Left ventricle myocardium inferior (tissue), 1 donor: Measurements from ENCODE around the gene CTSA. TPM values are rescaled to one million over a fixed set of nuclear protein-coding genes. Genes with fewer than 3 reads are reported as not detected.

Source experiments
- DNase-seq: peaks from one replicate; pipeline ENCODE4 v3.0.0-alpha.2; 2020
- H3K27ac ChIP-seq: fragments of 200-600 bp; replicated peaks from 2 replicates; pipeline ENCODE4 v1.8.0; 2021
- H3K27me3 ChIP-seq: fragments of 200-600 bp; 2 replicates; pipeline ENCODE4 v1.8.0; 2021; ENCODE audit warnings: low read depth
- H3K36me3 ChIP-seq: fragments of 200-600 bp; 2 replicates; pipeline ENCODE4 v1.8.0; 2021
- H3K4me1 ChIP-seq: fragments of 200-600 bp; 2 replicates; pipeline ENCODE4 v1.8.0; 2021
- H3K4me3 ChIP-seq: fragments of 200-600 bp; 2 replicates; pipeline ENCODE4 v1.8.0; 2021; ENCODE audit warnings: mild to moderate bottlenecking, moderate library complexity
- H3K9me3 ChIP-seq: fragments of 200-600 bp; replicated peaks from 2 replicates; pipeline ENCODE4 v1.8.0; 2021
- CTCF ChIP-seq: fragments of 200-600 bp; IDR thresholded peaks from 2 replicates; pipeline ENCODE4 v1.8.0; 2021; ENCODE audit warnings: antibody characterized with exemption, mild to moderate bottlenecking, borderline replicate concordance
- intact Hi-C: fragments of 100-400 bp; cut with micrococcal nuclease; formaldehyde crosslinking; loops from one replicate; pipeline ENCODE4 v1.11.0; 2022
- total RNA-seq: library from RNA; stranded (reverse); fragmentation: NEBNext Ultra II Directional; extraction: Animal tissue kit (Norgen Biotek cat#: 25700); gene quantifications from one replicate; pipeline ENCODE4 v1.2.1, GENCODE V29; 2021
- donor health status: DM: no; HTN: yes; CAD: no; lungs with severe emphysema.

Gene CTSA
- total RNA-seq, 1 donor from 2014 or later: 116 TPM

GRCh38 chr20:45905505-45906079 lies 14.5 kb downstream of the CTSA start:
- H3K36me3 ChIP-seq: peaks cover 36% of the 10 kb centered on the region
- intact Hi-C loops: no loop called here
- no peak for TF ChIP-seq CTCF
- no peaks in the 10 kb centered on the region for H3K27me3 ChIP-seq
- H3K4me1 ChIP-seq: peaks cover 9% of the 10 kb centered on the region
- DNase-seq: no peak
- no peaks in the 10 kb centered on the region for H3K9me3 ChIP-seq
- no peak overlapping the region for H3K4me3 ChIP-seq
- no peak overlapping the region for H3K27ac ChIP-seq

- intact Hi-C loops: no loop called here
- peaks cover 23% of the 10 kb centered on the region for H3K36me3 ChIP-seq
- no peak overlapping the region for H3K27ac ChIP-seq
- no peak overlapping the region for H3K4me3 ChIP-seq
- no peak for DNase-seq
- H3K9me3 ChIP-seq: no peaks in the 10 kb centered on the region
- TF ChIP-seq CTCF: no peak
- H3K27me3 ChIP-seq: peaks cover 11% of the 10 kb centered on the region
- peaks cover 23% of the 10 kb centered on the region for H3K4me1 ChIP-seq
Observed at GRCh38 chr20:45907219-45907948, 16.2 kb downstream of the CTSA start.

GRCh38 chr20:45908084-45908483 lies 16.9 kb downstream of the CTSA start:
- Histone ChIP-seq H3K9me3 (no peaks in the 10 kb centered on the region), H3K4me1 (peaks cover 30% of the 10 kb centered on the region), H3K27ac (no peak overlapping the region), H3K36me3 (peaks cover 18% of the 10 kb centered on the region), H3K27me3 (peaks cover 17% of the 10 kb centered on the region), H3K4me3 (no peak overlapping the region)
- no peak for TF ChIP-seq CTCF
- intact Hi-C loops: no loop called here
- no peak for DNase-seq

DNA sequence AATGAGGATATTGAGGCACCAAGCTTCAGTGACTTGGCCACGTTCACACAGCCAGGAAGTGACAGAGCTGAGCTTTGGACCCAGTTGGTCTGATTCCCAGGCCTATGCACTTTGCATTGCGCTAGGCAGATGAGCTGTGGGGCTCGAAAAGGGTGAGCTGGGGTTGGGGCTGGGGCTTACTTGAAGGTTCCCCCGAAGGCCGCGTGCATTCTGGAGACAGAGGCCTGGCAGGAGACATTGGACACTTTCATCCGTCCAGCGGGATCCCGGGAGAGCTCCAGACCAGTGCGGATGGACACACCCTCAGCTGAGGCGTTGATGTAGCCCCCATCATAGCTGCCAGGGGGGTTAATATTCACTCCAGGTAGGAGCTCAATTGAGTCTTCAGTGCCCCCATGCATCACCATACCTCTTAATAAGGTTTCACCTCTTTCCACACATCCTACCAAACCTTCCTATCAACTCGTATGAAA lies 18.2 kb downstream of the CTSA start:
- Histone ChIP-seq H3K4me3 (peak overlapping the region; percentile 74), H3K36me3 (peaks cover 16% of the 10 kb centered on the region), H3K4me1 (peaks cover 31% of the 10 kb centered on the region), H3K27me3 (peaks cover 17% of the 10 kb centered on the region), H3K27ac (peak overlapping the region; percentile 88), H3K9me3 (no peaks in the 10 kb centered on the region)
- no peak for DNase-seq
- no peak for TF ChIP-seq CTCF
- intact Hi-C loops: no loop called here

DNA sequence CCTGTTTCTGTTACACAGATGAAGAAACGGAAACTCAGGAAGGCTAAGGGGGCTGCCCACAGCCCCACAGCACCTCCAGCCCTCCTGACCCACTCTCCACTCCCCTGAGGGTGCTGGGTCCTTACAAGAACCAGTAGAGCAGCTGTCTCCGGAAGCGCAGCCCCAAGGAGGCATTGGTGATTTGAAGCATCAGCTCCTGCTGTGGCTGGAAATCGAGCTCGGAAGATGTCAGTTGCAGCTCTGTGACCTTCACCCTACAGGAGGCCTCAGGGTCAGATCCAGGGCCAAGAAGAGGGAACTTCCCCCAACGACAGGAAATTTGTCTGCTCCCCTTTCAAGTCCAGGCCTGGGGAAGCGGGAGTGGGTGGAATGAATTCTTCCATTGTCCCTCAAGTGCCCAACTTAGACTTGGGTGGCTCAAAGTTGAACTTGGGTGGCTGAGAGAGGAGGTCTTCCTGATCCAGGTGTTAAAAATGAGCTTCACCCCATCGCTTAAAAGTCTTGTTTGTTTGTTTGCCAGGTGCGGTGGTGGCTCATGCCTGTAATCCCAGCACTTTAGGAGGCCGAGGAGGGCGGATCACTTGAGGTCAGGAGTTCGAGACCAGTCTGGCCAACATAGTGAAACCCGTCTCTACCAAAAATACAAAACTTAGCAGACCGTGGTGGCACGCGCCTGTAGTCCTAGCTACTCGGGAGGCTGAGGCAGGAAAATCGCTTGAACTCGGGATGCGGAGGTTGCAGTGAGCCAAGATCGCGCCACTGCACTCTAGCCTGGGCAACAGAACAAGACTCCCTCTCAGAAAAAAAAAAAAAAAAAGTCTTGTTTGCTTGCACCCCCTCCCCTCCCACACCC lies 18.9 kb downstream of the CTSA start:
- no peak for TF ChIP-seq CTCF
- Histone ChIP-seq H3K9me3 (no peaks in the 10 kb centered on the region), H3K4me3 (peak overlapping the region; percentile 74), H3K27me3 (peaks cover 17% of the 10 kb centered on the region), H3K36me3 (peaks cover 10% of the 10 kb centered on the region), H3K4me1 (peaks cover 31% of the 10 kb centered on the region), H3K27ac (peak overlapping the region; percentile 88)
- DNase-seq: no peak
- intact Hi-C loops: no loop called here
